ENCODE results near the gene RNLS. TPM values are rescaled to one million over a fixed set of nuclear protein-coding genes. Genes with fewer than 3 reads are reported as not detected.

Gene RNLS
- total RNA-seq, 1 experiment from 2014 or later = 8.7 TPM

- H3K4me3 Mint-ChIP-seq = no peak overlapping the region
- peaks cover under 1% of the 10 kb centered on the region; the same call in 1 of the 2 replicates for H3K9me3 Mint-ChIP-seq
- no peak for ATAC-seq
- ChIA-PET CTCF (no interaction called here), POLR2A (no interaction called here)
- no peak for DNase-seq (ENCODE audit: low spot score)
- no peak for TF ChIP-seq ATF3 (CRISPR knock-in tag; conservative IDR thresholded peaks at IDR 0.05)
- no peak for TF ChIP-seq NR3C1 (CRISPR knock-in tag; conservative IDR thresholded peaks at IDR 0.05; ENCODE audit: low read depth)
- TF ChIP-seq ATF6 (CRISPR knock-in tag; IDR thresholded peaks at IDR 0.05) = no peak
- no peak for TF ChIP-seq RORB (CRISPR knock-in tag; IDR thresholded peaks at IDR 0.05)
- TF ChIP-seq FOXJ3 (CRISPR knock-in tag; IDR thresholded peaks at IDR 0.05; ENCODE audit: borderline replicate concordance) = no peak
- TF ChIP-seq E2F5 (CRISPR knock-in tag; IDR thresholded peaks at IDR 0.05) = no peak
- TF ChIP-seq ZNF138 (CRISPR knock-in tag; conservative IDR thresholded peaks at IDR 0.05) = no peak
- TF ChIP-seq ZNF121 (CRISPR knock-in tag; IDR thresholded peaks at IDR 0.05) = no peak
- no peak for TF ChIP-seq SMAD4 (CRISPR knock-in tag; IDR thresholded peaks at IDR 0.05)
- no peak for TF ChIP-seq PRDM15 (CRISPR knock-in tag; IDR thresholded peaks at IDR 0.05)
- no peak for TF ChIP-seq TEAD1 (CRISPR knock-in tag; IDR thresholded peaks at IDR 0.05)
- TF ChIP-seq TCF7 (CRISPR knock-in tag; IDR thresholded peaks at IDR 0.05; ENCODE audit: low read depth) = no peak
- TF ChIP-seq ZNF219 (CRISPR knock-in tag; IDR thresholded peaks at IDR 0.05; ENCODE audit: borderline replicate concordance) = no peak
- TF ChIP-seq TEAD4 (CRISPR knock-in tag; IDR thresholded peaks at IDR 0.05) = no peak
- no peak for TF ChIP-seq ZNF416 (CRISPR knock-in tag; IDR thresholded peaks at IDR 0.05)
- no peak for TF ChIP-seq CTCF (IDR thresholded peaks at IDR 0.05)
- no peak for TF ChIP-seq ERG (CRISPR knock-in tag; IDR thresholded peaks at IDR 0.05)
- H3K4me1 Mint-ChIP-seq = peaks cover 28% of the 10 kb centered on the region
- peaks cover 20% of the 10 kb centered on the region for H3K27me3 Mint-ChIP-seq (ENCODE audit: low read depth)
- H3K27ac Mint-ChIP-seq = no peak overlapping the region
- no peaks in the 10 kb centered on the region for H3K36me3 Mint-ChIP-seq
Observed at GRCh38 chr10:88507826-88508453, 75.2 kb downstream of the RNLS start.

Data from WTC11 (cell line).